ENCODE measurements around the gene FZD4. TPM values are rescaled to one million over a fixed set of nuclear protein-coding genes. Genes with fewer than 3 reads are reported as not detected.
A peak's percentile ranks its signal among the peaks of the same experiment; 100 is the strongest.
"Not testable (repeated sequence)": the region's sequence is repeated elsewhere in the genome, so short reads cannot be mapped to it uniquely, and the experiment has no call there.

FZD4 gene
- total RNA-seq, result not detected
- 0.01 TPM for polyA plus RNA-seq (2013, experiment 1 of 2)
- polyA plus RNA-seq (2013, experiment 2 of 2), result 0.82 TPM
- total RNA-seq, result 0 to 2.1 (median 0.09) reads per million in 172 experiments

GRCh38 chr11:86955361-86956120, at the start of gene FZD4:
Gene FZD4 (minus strand): TSS chr11:86955395. CDS start chr11:86955085, 310 bp downstream.
- TF ChIP-seq, protein P1, sequence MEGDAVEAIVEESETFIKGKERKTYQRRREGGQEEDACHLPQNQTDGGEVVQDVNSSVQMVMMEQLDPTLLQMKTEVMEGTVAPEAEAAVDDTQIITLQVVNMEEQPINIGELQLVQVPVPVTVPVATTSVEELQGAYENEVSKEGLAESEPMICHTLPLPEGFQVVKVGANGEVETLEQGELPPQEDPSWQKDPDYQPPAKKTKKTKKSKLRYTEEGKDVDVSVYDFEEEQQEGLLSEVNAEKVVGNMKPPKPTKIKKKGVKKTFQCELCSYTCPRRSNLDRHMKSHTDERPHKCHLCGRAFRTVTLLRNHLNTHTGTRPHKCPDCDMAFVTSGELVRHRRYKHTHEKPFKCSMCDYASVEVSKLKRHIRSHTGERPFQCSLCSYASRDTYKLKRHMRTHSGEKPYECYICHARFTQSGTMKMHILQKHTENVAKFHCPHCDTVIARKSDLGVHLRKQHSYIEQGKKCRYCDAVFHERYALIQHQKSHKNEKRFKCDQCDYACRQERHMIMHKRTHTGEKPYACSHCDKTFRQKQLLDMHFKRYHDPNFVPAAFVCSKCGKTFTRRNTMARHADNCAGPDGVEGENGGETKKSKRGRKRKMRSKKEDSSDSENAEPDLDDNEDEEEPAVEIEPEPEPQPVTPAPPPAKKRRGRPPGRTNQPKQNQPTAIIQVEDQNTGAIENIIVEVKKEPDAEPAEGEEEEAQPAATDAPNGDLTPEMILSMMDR (IDR thresholded peaks at IDR 0.05), result no peak
- Mint-ChIP-seq H3K27ac (no peak within 1 kb of the TSS), H3K4me3 (peak within 1 kb of the TSS; percentile 89), H3K27me3 (peaks cover 66% of the 10 kb centered on the region), H3K4me1 (ENCODE audit: low read depth) (peaks cover 10% of the 10 kb centered on the region), H3K36me3 (ENCODE audit: low read depth) (no peaks in the 10 kb centered on the region), H3K9me3 (no peaks in the 10 kb centered on the region)
- DNase-seq, result peak in 8 of 14 experiments; percentile 2 to 59 (median 40)
- Histone ChIP-seq H3K4me3 (ENCODE audit: low read length) (peak within 1 kb of the TSS; percentile 57), H3K36me3 (ENCODE audit: insufficient read depth, low read length) (no peaks in the 10 kb centered on the region), H3K4me1 (ENCODE audit: insufficient read depth, low read length) (peaks cover 16% of the 10 kb centered on the region), H3K27me3 (ENCODE audit: control insufficient read depth in 1 of 2, insufficient read depth in 2 of 2, low read length in 2 of 2) (peaks cover 22 to 31% of the 10 kb centered on the region in 2 experiments), H3K9me3 (ENCODE audit: control insufficient read depth in 1 of 2, insufficient read depth in 1 of 2, low read length in 2 of 2) (peaks cover 0 to 4% of the 10 kb centered on the region in 2 experiments), H3K27ac (ENCODE audit: low read depth in 1 of 2, low read length in 2 of 2) (no peak within 1 kb of the TSS)
- ATAC-seq (ENCODE audit: poor library complexity), result peak; percentile 60
- ChIA-PET POLR2A (no interaction called here), CTCF (no interaction called here)
- intact Hi-C loops (cut with DNase I, micrococcal nuclease), result no loop called here

DNA sequence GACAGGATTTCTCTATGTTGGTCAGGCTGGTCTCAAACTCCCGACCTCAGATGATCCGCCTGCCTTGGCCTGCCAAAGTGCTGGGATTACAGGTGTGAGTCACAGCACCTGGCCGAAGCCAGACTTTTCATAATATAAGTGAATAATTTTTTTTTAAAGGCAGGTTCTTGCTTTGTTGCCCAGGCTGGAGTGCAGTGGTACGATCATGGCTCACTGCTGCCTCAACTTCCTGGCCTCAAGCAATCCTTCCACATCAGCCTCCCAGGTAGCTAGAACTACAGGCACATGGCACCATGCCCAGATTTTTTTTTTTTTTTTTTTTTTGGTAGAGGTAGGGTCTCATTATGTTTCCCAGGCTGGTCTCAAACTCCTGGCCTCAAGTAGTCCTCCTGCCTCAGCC, 49.1 kb upstream of the FZD4 start:
- H3K27ac ChIP-seq (ENCODE audit: low read depth in 1 of 2, low read length in 2 of 2); intact Hi-C loops (cut with DNase I, micrococcal nuclease); H3K27me3 ChIP-seq (ENCODE audit: control insufficient read depth in 1 of 2, insufficient read depth in 2 of 2, low read length in 2 of 2); H3K36me3 ChIP-seq (ENCODE audit: insufficient read depth, low read length); H3K9me3 Mint-ChIP-seq; H3K36me3 Mint-ChIP-seq (ENCODE audit: low read depth); H3K27ac Mint-ChIP-seq; H3K4me1 Mint-ChIP-seq (ENCODE audit: low read depth); ATAC-seq (ENCODE audit: poor library complexity); H3K4me3 ChIP-seq (ENCODE audit: low read length); H3K27me3 Mint-ChIP-seq; H3K9me3 ChIP-seq (ENCODE audit: control insufficient read depth in 1 of 2, insufficient read depth in 1 of 2, low read length in 2 of 2); H3K4me3 Mint-ChIP-seq; DNase-seq; CTCF ChIA-PET; POLR2A ChIA-PET; H3K4me1 ChIP-seq (ENCODE audit: insufficient read depth, low read length): not testable (repeated sequence)

GRCh38 chr11:87002918-87003317, 47.7 kb upstream of the FZD4 start:
- H3K27me3 Mint-ChIP-seq, result no peaks in the 10 kb centered on the region
- DNase-seq (no peak), ATAC-seq (ENCODE audit: poor library complexity) (no peak)
- Histone ChIP-seq H3K4me3 (ENCODE audit: low read length) (no peak overlapping the region), H3K9me3 (ENCODE audit: control insufficient read depth in 1 of 2, insufficient read depth in 1 of 2, low read length in 2 of 2) (no peaks in the 10 kb centered on the region), H3K36me3 (ENCODE audit: insufficient read depth, low read length) (no peaks in the 10 kb centered on the region), H3K4me1 (ENCODE audit: insufficient read depth, low read length) (no peaks in the 10 kb centered on the region), H3K27ac (ENCODE audit: low read depth in 1 of 2, low read length in 2 of 2) (no peak overlapping the region), H3K27me3 (ENCODE audit: control insufficient read depth in 1 of 2, insufficient read depth in 2 of 2, low read length in 2 of 2) (no peaks in the 10 kb centered on the region)
- H3K27ac Mint-ChIP-seq, result no peak overlapping the region
- H3K9me3 Mint-ChIP-seq, result no peaks in the 10 kb centered on the region
- no peaks in the 10 kb centered on the region for H3K4me1 Mint-ChIP-seq (ENCODE audit: low read depth)
- H3K36me3 Mint-ChIP-seq (ENCODE audit: low read depth), result no peaks in the 10 kb centered on the region
- ChIA-PET POLR2A (no interaction called here), CTCF (no interaction called here)
- TF ChIP-seq, protein P1 (IDR thresholded peaks at IDR 0.05), result no peak
- intact Hi-C loops (cut with DNase I, micrococcal nuclease), result no loop called here
- no peak overlapping the region for H3K4me3 Mint-ChIP-seq

Data from CD4-positive, alpha-beta T cell (primary cell).